Measurements from ENCODE around the gene TSPAN7.

The TSPAN7 gene

DNA sequence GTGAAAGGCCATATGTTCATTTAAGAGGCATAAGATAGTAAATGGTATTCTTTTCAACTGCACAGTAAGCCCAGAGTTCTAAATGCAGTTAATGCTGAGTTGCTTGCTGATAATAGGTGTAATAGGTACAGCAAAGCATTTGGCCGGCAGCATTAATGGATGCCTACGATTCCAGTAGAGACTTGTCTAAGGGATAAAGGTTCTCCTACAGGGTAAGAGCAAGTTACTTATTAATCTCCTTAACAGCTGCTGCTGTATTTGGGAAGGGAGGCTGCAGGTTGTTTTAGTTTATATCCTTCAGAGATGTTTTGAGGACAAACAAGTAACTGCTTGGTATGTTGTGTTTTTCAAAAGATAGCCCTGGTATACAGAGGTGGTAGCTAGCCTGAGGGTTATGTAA lies 16.8 kb downstream of the TSPAN7 start:
- Histone ChIP-seq H3K9me3 (ENCODE audit: control insufficient read depth in 5 of 5, low read length in 5 of 5) (no peaks in the 10 kb centered on the region), H3K27ac (ENCODE audit: low read depth, low read length) (no peak overlapping the region), H3K27me3 (ENCODE audit: control insufficient read depth in 5 of 5, insufficient read depth in 4 of 5, low read length in 5 of 5) (peaks cover 0 to 3% (median 0%) of the 10 kb centered on the region in 5 donors), H3K4me1 (ENCODE audit: control insufficient read depth in 5 of 5, insufficient read depth in 5 of 5, low read length in 5 of 5) (no peaks in the 10 kb centered on the region), H3K9ac (ENCODE audit: low read length in 5 of 5) (no peak overlapping the region), H3K4me3 (ENCODE audit: low read depth in 1 of 5, low read length in 5 of 5) (no peak overlapping the region), H3K36me3 (ENCODE audit: control insufficient read depth in 5 of 5, insufficient read depth in 5 of 5, low read length in 5 of 5) (no peaks in the 10 kb centered on the region)

DNA sequence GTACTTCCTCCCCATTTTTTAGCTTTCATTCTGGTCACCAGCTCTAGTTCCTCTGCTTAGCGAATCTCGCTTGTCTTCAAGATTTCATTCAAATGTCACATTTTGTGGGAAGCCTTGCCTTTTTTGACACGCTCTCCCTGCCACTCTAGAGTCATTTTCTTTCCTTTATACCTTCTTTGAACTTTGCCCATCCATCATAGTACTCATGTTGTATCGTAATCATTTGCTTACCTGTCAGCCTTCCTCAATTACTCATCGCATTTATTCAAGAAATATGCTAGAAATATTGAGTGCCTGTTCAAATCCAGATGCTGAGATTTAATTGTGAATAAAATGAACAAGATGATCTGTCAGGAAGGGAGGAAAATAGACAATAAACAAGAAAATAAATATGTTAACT lies 21.8 kb downstream of the TSPAN7 start:
- no peaks in the 10 kb centered on the region for H3K9me3 ChIP-seq (ENCODE audit: control insufficient read depth in 5 of 5, low read length in 5 of 5)
- no peak overlapping the region for H3K9ac ChIP-seq (ENCODE audit: low read length in 5 of 5)
- no peaks in the 10 kb centered on the region for H3K36me3 ChIP-seq (ENCODE audit: control insufficient read depth in 5 of 5, insufficient read depth in 5 of 5, low read length in 5 of 5)
- no peak overlapping the region for H3K27ac ChIP-seq (ENCODE audit: low read depth, low read length)
- H3K27me3 ChIP-seq (ENCODE audit: control insufficient read depth in 5 of 5, insufficient read depth in 4 of 5, low read length in 5 of 5), result no peaks in the 10 kb centered on the region
- no peak overlapping the region for H3K4me3 ChIP-seq (ENCODE audit: low read depth in 1 of 5, low read length in 5 of 5)
- no peaks in the 10 kb centered on the region for H3K4me1 ChIP-seq (ENCODE audit: control insufficient read depth in 5 of 5, insufficient read depth in 5 of 5, low read length in 5 of 5)

DNA sequence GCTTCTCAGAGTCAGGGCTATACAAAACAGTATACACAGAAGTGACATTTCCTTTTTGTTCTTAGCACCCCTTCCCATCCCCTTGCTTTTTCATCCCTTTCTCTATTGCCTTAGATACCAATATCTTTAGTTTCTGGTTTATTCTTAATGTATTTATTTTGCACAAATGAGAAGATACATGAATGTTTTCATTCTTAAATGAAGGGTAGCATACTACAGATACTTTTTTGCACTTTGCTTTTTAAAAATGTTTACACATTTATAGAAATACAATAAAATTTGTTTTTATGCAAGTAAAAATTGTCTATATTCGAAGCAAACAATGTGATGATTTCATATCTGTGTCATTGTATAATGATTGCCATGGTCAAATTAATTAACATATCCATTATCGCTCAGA lies 33.1 kb downstream of the TSPAN7 start:
- no peaks in the 10 kb centered on the region for H3K36me3 ChIP-seq (ENCODE audit: control insufficient read depth in 5 of 5, insufficient read depth in 5 of 5, low read length in 5 of 5)
- H3K4me1 ChIP-seq (ENCODE audit: control insufficient read depth in 5 of 5, insufficient read depth in 5 of 5, low read length in 5 of 5), result no peaks in the 10 kb centered on the region
- no peak overlapping the region for H3K27ac ChIP-seq (ENCODE audit: low read depth, low read length)
- H3K9me3 ChIP-seq (ENCODE audit: control insufficient read depth in 5 of 5, low read length in 5 of 5), result peaks cover 0 to 9% (median 3%) of the 10 kb centered on the region in 5 donors
- no peak overlapping the region for H3K4me3 ChIP-seq (ENCODE audit: low read depth in 1 of 5, low read length in 5 of 5)
- H3K9ac ChIP-seq (ENCODE audit: low read length in 5 of 5), result no peak overlapping the region
- H3K27me3 ChIP-seq (ENCODE audit: control insufficient read depth in 5 of 5, insufficient read depth in 4 of 5, low read length in 5 of 5), result peaks cover 0 to 4% (median 0%) of the 10 kb centered on the region in 5 donors

DNA sequence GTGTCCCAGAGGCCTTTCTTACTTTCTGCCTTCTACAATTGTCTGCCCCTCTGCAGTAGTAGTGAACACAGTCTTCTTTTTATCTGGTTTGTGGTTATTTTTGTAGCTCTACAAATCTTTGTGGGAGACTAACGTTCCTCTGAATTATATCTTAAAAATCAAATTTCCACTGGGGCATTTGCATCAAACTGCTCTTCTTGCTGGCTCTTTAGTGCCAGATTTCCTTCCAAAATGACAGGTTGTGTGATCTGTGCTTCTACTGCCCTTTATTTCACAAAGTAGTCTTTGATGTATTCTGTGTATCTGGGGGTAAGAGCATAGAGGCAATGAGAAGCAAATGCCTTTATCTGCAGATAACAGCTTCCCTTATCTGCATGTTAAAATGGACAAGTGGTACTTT lies 34.5 kb downstream of the TSPAN7 start:
- no peak overlapping the region for H3K27ac ChIP-seq (ENCODE audit: low read depth, low read length)
- H3K4me1 ChIP-seq (ENCODE audit: control insufficient read depth in 5 of 5, insufficient read depth in 5 of 5, low read length in 5 of 5), result no peaks in the 10 kb centered on the region
- no peak overlapping the region for H3K9ac ChIP-seq (ENCODE audit: low read length in 5 of 5)
- H3K4me3 ChIP-seq (ENCODE audit: low read depth in 1 of 5, low read length in 5 of 5), result no peak overlapping the region
- H3K36me3 ChIP-seq (ENCODE audit: control insufficient read depth in 5 of 5, insufficient read depth in 5 of 5, low read length in 5 of 5), result no peaks in the 10 kb centered on the region
- H3K27me3 ChIP-seq (ENCODE audit: control insufficient read depth in 5 of 5, insufficient read depth in 4 of 5, low read length in 5 of 5), result peaks cover 0 to 7% (median 0%) of the 10 kb centered on the region in 5 donors
- peaks cover 0 to 9% (median 3%) of the 10 kb centered on the region in 5 donors for H3K9me3 ChIP-seq (ENCODE audit: control insufficient read depth in 5 of 5, low read length in 5 of 5)

DNA sequence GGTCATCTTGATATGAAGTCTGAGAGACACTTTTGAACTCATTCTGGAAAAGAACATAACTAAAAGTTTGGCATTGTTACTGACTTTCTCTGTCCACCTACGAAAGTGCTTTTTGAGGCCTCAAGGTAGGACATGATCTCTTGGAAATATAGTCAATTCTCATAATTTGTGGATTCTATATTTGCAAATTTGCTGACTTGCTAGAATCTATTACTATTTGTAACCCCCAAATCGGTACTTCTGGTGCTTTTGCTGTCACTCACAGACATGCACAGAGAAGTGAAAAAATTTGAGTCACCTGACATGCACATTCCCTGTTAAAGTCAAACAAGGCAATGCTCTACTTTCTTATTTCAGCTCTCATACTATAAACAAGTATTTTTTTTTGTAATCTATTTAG lies 35.6 kb downstream of the TSPAN7 start:
- H3K27ac ChIP-seq (ENCODE audit: low read depth, low read length), result no peak overlapping the region
- H3K9ac ChIP-seq (ENCODE audit: low read length in 5 of 5), result no peak overlapping the region

DNA sequence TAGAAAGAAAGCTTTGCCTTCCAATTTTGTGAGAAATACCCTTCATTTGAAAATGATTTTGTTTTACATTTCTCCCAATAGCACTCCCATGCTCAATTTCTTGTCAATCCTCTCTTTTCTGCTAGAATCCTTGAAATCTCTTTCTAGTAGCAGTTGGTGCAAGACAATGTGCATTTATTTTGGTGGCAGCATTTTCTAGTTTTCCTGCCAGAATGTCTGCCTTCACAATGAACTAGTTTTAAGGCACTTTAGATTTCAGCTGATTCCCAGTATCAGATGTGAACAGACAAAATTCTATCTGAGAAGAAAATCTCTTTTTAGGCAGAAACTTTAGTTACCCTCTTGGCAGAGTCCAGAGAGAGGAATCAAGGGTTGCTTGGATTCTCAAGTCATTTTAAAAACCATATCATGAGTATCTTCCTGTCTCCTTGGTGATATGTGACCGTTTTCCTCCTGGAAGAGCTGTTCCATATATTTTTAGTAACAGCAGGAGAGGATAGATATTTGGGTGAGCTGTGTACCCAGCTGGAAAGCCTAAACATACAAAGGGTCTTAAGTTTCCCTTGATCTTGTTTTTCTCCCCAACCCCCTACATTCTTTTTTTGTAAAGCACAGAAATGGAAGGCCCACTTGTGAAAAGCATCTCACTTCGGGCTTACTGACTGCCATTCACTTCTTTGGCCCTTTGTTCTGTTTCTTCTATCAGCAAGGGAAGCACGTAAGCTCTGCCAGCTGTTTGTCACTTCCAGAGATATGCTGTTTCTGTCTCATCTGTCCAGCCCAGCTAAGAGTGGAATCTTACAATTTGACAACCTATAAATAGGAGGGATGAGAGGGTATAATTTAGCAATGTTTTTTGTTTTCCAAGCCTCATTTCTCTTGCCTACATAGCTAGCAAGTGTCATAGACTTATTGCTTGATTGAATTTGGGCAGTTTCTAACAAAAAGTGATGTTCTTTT lies 38.7 kb downstream of the TSPAN7 start:
- Histone ChIP-seq H3K9me3 (ENCODE audit: control insufficient read depth in 5 of 5, low read length in 5 of 5) (no peaks in the 10 kb centered on the region), H3K4me3 (ENCODE audit: low read depth in 1 of 5, low read length in 5 of 5) (no peak overlapping the region), H3K27me3 (ENCODE audit: control insufficient read depth in 5 of 5, insufficient read depth in 4 of 5, low read length in 5 of 5) (peaks cover 0 to 12% (median 3%) of the 10 kb centered on the region in 5 donors), H3K4me1 (ENCODE audit: control insufficient read depth in 5 of 5, insufficient read depth in 5 of 5, low read length in 5 of 5) (no peaks in the 10 kb centered on the region), H3K27ac (ENCODE audit: low read depth, low read length) (no peak overlapping the region), H3K9ac (ENCODE audit: low read length in 5 of 5) (no peak overlapping the region), H3K36me3 (ENCODE audit: control insufficient read depth in 5 of 5, insufficient read depth in 5 of 5, low read length in 5 of 5) (no peaks in the 10 kb centered on the region)

More for the DNA sequence above, 35.6 kb downstream of the TSPAN7 start:
- Histone ChIP-seq H3K36me3 (ENCODE audit: control insufficient read depth in 5 of 5, insufficient read depth in 5 of 5, low read length in 5 of 5) (no peaks in the 10 kb centered on the region), H3K27me3 (ENCODE audit: control insufficient read depth in 5 of 5, insufficient read depth in 4 of 5, low read length in 5 of 5) (peaks cover 0 to 11% (median 3%) of the 10 kb centered on the region in 5 donors), H3K4me3 (ENCODE audit: low read depth in 1 of 5, low read length in 5 of 5) (no peak overlapping the region), H3K4me1 (ENCODE audit: control insufficient read depth in 5 of 5, insufficient read depth in 5 of 5, low read length in 5 of 5) (no peaks in the 10 kb centered on the region), H3K9me3 (ENCODE audit: control insufficient read depth in 5 of 5, low read length in 5 of 5) (peaks cover 0 to 5% (median 3%) of the 10 kb centered on the region in 5 donors)

DNA sequence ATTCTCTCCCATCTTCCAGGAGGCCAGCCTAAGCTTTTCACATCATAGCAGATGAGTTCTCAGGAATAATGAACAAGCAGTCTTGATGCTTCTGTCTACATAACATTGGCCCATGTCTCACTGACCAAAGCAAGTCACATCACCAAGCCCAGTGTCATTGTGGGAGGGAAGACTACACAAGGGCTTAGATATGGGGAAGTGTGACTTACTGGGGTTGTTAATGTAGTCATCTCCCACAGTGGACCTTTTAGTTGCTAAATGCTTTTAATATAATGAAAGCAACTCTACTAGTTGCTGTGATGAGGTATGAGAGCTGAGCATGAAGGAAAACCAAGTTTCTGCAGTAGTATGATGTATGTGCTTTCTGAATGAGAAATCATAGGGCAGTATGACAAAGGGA lies 40.5 kb downstream of the TSPAN7 start:
- peaks cover 0 to 12% (median 3%) of the 10 kb centered on the region in 5 donors for H3K27me3 ChIP-seq (ENCODE audit: control insufficient read depth in 5 of 5, insufficient read depth in 4 of 5, low read length in 5 of 5)
- no peak overlapping the region for H3K4me3 ChIP-seq (ENCODE audit: low read depth in 1 of 5, low read length in 5 of 5)
- H3K27ac ChIP-seq (ENCODE audit: low read depth, low read length), result no peak overlapping the region
- H3K36me3 ChIP-seq (ENCODE audit: control insufficient read depth in 5 of 5, insufficient read depth in 5 of 5, low read length in 5 of 5), result no peaks in the 10 kb centered on the region
- H3K9ac ChIP-seq (ENCODE audit: low read length in 5 of 5), result no peak overlapping the region
- H3K9me3 ChIP-seq (ENCODE audit: control insufficient read depth in 5 of 5, low read length in 5 of 5), result peaks cover 0 to 2% (median 0%) of the 10 kb centered on the region in 5 donors
- no peaks in the 10 kb centered on the region for H3K4me1 ChIP-seq (ENCODE audit: control insufficient read depth in 5 of 5, insufficient read depth in 5 of 5, low read length in 5 of 5)

DNA sequence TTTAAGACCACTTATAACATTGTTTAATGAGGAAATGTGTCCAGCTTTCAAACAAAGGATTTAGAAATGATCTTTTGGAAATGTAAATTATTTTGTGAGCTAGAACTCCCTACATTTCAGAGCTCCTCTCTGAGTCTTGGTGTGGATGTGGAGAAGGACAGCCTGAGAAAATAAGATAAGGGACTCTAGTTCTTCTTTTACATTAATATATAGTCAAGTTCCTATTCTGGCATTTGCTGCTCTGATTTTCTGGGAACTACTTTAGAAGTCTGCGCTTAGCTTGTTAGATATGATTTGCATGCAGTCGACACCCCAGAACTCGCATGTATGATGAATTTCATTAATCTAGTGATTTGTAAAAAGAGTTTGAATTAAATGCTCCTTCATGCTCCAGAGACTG lies 45.5 kb downstream of the TSPAN7 start:
- peaks cover 0 to 7% (median under 1%) of the 10 kb centered on the region in 5 donors for H3K27me3 ChIP-seq (ENCODE audit: control insufficient read depth in 5 of 5, insufficient read depth in 4 of 5, low read length in 5 of 5)
- no peaks in the 10 kb centered on the region for H3K36me3 ChIP-seq (ENCODE audit: control insufficient read depth in 5 of 5, insufficient read depth in 5 of 5, low read length in 5 of 5)
- peaks cover 0 to 7% (median 0%) of the 10 kb centered on the region in 5 donors for H3K4me1 ChIP-seq (ENCODE audit: control insufficient read depth in 5 of 5, insufficient read depth in 5 of 5, low read length in 5 of 5)
- no peak overlapping the region for H3K27ac ChIP-seq (ENCODE audit: low read depth, low read length)
- no peak overlapping the region for H3K4me3 ChIP-seq (ENCODE audit: low read depth in 1 of 5, low read length in 5 of 5)
- no peak overlapping the region for H3K9ac ChIP-seq (ENCODE audit: low read length in 5 of 5)
- H3K9me3 ChIP-seq (ENCODE audit: control insufficient read depth in 5 of 5, low read length in 5 of 5), result peaks cover 0 to 2% (median 0%) of the 10 kb centered on the region in 5 donors

DNA sequence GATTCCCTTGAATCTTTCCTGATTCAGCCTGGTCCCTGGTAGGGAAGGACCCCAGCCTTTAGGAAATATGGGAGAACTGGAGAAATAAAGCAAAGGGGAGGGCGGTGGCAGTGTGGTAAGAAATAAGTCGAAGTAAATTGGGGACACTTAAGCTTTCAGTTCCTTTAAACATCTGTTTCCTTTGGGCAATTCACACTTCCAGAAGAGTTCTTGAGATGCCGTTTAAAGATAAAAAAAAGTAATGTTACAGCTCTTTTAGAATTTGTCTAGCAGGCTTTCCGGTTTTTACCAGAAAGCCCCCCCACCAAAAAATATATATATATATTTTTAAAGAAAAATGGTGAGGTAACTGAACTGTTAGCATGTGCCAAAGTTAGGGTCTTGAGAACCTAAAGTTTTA lies 46.6 kb downstream of the TSPAN7 start:
- H3K9me3 ChIP-seq (ENCODE audit: control insufficient read depth in 5 of 5, low read length in 5 of 5), result peaks cover 0 to 2% (median 0%) of the 10 kb centered on the region in 5 donors
- H3K4me3 ChIP-seq (ENCODE audit: low read depth in 1 of 5, low read length in 5 of 5), result no peak overlapping the region
- H3K9ac ChIP-seq (ENCODE audit: low read length in 5 of 5), result no peak overlapping the region
- H3K36me3 ChIP-seq (ENCODE audit: control insufficient read depth in 5 of 5, insufficient read depth in 5 of 5, low read length in 5 of 5), result no peaks in the 10 kb centered on the region
- H3K27me3 ChIP-seq (ENCODE audit: control insufficient read depth in 5 of 5, insufficient read depth in 4 of 5, low read length in 5 of 5), result peaks cover 0 to 10% (median 0%) of the 10 kb centered on the region in 5 donors
- peaks cover 0 to 7% (median 0%) of the 10 kb centered on the region in 5 donors for H3K4me1 ChIP-seq (ENCODE audit: control insufficient read depth in 5 of 5, insufficient read depth in 5 of 5, low read length in 5 of 5)
- no peak overlapping the region for H3K27ac ChIP-seq (ENCODE audit: low read depth, low read length)

DNA sequence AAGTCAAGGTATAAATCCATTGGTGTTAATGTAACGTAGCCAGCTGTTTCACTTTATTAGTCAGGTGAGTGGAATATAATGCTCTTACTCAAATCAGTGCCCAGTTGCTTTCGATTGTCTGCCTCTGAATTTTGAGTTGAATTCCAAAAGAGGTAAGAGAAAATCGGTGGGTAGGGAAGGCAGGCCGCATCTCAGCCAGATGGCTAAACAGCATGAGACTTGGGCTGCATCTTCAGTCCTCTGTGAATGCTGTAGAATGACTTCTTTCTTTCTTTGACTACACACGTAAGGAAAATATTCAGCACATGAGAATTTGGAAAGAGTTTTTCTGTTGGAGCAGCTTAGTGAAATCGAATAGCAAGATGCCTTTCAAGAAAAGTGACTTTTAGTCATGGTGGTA lies 49.5 kb downstream of the TSPAN7 start:
- Histone ChIP-seq H3K27ac (ENCODE audit: low read depth, low read length) (no peak overlapping the region), H3K4me3 (ENCODE audit: low read depth in 1 of 5, low read length in 5 of 5) (no peak overlapping the region), H3K36me3 (ENCODE audit: control insufficient read depth in 5 of 5, insufficient read depth in 5 of 5, low read length in 5 of 5) (no peaks in the 10 kb centered on the region), H3K27me3 (ENCODE audit: control insufficient read depth in 5 of 5, insufficient read depth in 4 of 5, low read length in 5 of 5) (peaks cover 0 to 13% (median 0%) of the 10 kb centered on the region in 5 donors), H3K9ac (ENCODE audit: low read length in 5 of 5) (no peak overlapping the region), H3K9me3 (ENCODE audit: control insufficient read depth in 5 of 5, low read length in 5 of 5) (peaks cover 0 to 2% (median 0%) of the 10 kb centered on the region in 5 donors), H3K4me1 (ENCODE audit: control insufficient read depth in 5 of 5, insufficient read depth in 5 of 5, low read length in 5 of 5) (peaks cover 0 to 11% (median 0%) of the 10 kb centered on the region in 5 donors)
